SK-N-MC (cell line): ENCODE data around the gene ZNF701.
A peak's percentile ranks its signal among the peaks of the same experiment; 100 is the strongest.
"Not testable (repeated sequence)": the region's sequence is repeated elsewhere in the genome, so short reads cannot be mapped to it uniquely, and the experiment has no call there.

Experiments
- DNase-seq: peaks from one replicate; pipeline ENCODE4 v3.0.0-alpha.2; 2011; ENCODE audit warnings: low read depth, low spot score
- H3K27ac ChIP-seq: fragments of 200-600 bp; sonication (generic); 2 replicates; pipeline ENCODE4 v1.5.1; 2016; ENCODE audit warnings: mixed run types
- H3K36me3 ChIP-seq: fragments of 200-600 bp; sonication (generic); 2 replicates; pipeline ENCODE4 v1.6.1; 2017; ENCODE audit warnings: antibody characterized with exemption, low read length, mixed read lengths; ENCODE audit not compliant: insufficient read depth
- H3K4me3 ChIP-seq: fragments of 200-600 bp; sonication (generic); 2 replicates; pipeline ENCODE4 v1.5.1; 2016
- H3K9ac ChIP-seq: fragments of 200-600 bp; sonication (generic); 2 replicates; pipeline ENCODE4 v1.8.0; 2017; ENCODE audit warnings: mixed run types, mixed read lengths; ENCODE audit not compliant: insufficient read length
- H3K9me3 ChIP-seq: fragments of 200-600 bp; sonication (generic); 2 replicates; pipeline ENCODE4 v1.6.1; 2017; ENCODE audit warnings: low read depth, mild to moderate bottlenecking, antibody characterized with exemption, low read length, moderate library complexity, mixed read lengths
- EZH2 ChIP-seq: fragments of 200-600 bp; sonication (generic); IDR thresholded peaks from one replicate; pipeline ENCODE4 v1.6.1; 2017; ENCODE audit warnings: antibody characterized with exemption
- FOXP2 ChIP-seq: optimal IDR thresholded peaks from 2 replicates; pipeline ENCODE3; 2011; ENCODE audit warnings: mild to moderate bottlenecking, moderate library complexity; ENCODE audit not compliant: insufficient read depth; ENCODE audit errors: extremely low read length, control extremely low read depth
- POLR2AphosphoS5 ChIP-seq: IDR thresholded peaks from 2 replicates; pipeline ENCODE4 v1.6.1; 2012; ENCODE audit warnings: mild to moderate bottlenecking, low read depth, low read length, borderline replicate concordance

The ZNF701 gene

GRCh38 chr19:52557231-52557995, 12.7 kb upstream of the ZNF701 start:
- Histone ChIP-seq H3K9ac (no peak overlapping the region), H3K36me3 (peaks cover 25% of the 10 kb centered on the region), H3K4me3 (no peak overlapping the region), H3K9me3 (peaks cover 4% of the 10 kb centered on the region; the same call in 1 of the 2 replicates), H3K27ac (no peak overlapping the region)
- TF ChIP-seq FOXP2 (no peak), POLR2AphosphoS5 (no peak), EZH2 (no peak)
- DNase-seq: no peak

DNA sequence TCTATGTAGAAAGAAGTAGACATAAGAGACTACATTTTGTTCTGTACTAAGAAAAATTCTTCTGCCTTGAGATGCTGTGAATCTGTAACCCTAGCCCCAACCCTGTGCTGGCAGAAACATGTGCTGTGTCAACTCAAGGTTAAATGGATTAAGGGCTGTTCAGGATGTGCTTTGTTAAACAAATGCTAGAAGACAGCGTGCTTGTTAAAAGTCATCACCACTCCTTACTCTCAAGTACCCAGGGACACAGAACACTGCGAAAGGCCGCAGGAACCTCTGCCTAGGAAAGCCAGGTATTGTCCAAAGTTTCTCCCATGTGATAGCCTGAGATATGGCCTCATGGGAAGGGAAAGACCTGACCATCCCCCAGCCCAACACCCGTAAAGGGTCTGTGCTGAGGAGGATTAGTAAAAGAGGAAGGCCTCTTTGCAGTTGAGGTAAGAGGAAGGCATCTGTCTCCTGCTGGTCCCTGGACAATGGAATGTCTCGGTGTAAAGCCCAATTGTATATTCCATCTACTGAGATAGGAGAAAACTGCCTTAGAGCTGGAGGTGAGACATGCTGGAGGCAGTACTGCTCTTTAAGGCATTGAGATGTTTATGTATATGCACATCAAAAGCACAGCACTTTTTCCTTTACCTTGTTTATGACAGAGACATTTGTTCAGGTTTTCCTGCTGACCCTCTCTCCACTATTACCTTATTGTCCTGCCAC, 11.2 kb upstream of the ZNF701 start:
- not testable (repeated sequence) for H3K27ac ChIP-seq, DNase-seq, H3K9ac ChIP-seq, H3K4me3 ChIP-seq, H3K9me3 ChIP-seq
- peaks cover 13% of the 10 kb centered on the region for H3K36me3 ChIP-seq

DNA sequence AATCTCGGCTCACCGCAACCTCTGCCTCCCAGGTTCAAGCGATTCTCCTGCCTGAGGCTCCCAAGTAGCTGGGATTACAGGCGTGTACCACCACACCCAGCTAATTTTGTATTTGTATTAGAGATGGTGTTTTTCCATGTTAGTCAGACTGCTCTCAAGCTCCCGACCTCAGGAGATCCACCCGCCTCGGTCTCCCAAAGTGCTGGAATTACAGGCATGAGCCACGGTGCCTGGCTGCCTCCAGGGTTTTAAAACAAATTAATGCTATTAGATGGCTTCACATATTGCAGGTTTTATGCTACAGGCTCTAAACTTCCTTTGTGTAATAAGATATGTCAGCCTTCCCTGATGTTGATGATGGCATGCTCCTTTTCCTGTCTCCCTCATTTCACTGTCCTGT, 8.5 kb upstream of the ZNF701 start:
- H3K36me3 ChIP-seq, H3K27ac ChIP-seq, DNase-seq, H3K4me3 ChIP-seq, H3K9me3 ChIP-seq, H3K9ac ChIP-seq: not testable (repeated sequence)

DNA sequence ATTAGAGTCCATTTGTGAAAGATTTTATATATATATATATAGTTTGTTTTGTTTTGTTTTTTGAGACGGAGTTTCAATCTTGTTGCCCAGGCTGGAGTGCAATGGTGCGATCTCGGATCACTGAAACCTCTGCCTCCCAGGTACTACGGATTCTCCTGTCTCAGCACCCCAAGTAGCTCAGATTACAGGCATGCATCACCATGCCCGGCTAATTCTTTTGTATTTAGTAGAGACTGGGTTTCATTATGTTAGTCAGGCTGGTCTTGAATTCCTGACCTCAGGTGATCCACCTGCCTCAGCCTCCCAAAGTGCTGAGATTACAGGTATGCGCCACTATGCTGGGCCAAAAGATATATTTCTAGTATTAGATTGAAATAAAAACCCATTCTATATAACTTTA, 4.0 kb upstream of the ZNF701 start:
- no peak overlapping the region for H3K4me3 ChIP-seq
- TF ChIP-seq POLR2AphosphoS5 (no peak), FOXP2 (no peak), EZH2 (no peak)
- H3K9me3 ChIP-seq: no peaks in the 10 kb centered on the region
- no peak for DNase-seq
- H3K9ac ChIP-seq: no peak overlapping the region
- H3K36me3 ChIP-seq: no peaks in the 10 kb centered on the region
- no peak overlapping the region for H3K27ac ChIP-seq

GRCh38 chr19:52566588-52566987, 3.5 kb upstream of the ZNF701 start:
- DNase-seq: no peak
- Histone ChIP-seq H3K9ac (no peak overlapping the region), H3K36me3 (no peaks in the 10 kb centered on the region), H3K9me3 (no peaks in the 10 kb centered on the region), H3K27ac (no peak overlapping the region), H3K4me3 (no peak overlapping the region)
- no peak for TF ChIP-seq FOXP2

- no peaks in the 10 kb centered on the region for H3K9me3 ChIP-seq
- no peak overlapping the region for H3K9ac ChIP-seq
- no peak for DNase-seq
- H3K4me3 ChIP-seq: no peak overlapping the region
- TF ChIP-seq FOXP2: no peak
- peaks cover 6% of the 10 kb centered on the region; the same call in 1 of the 2 replicates for H3K36me3 ChIP-seq
- H3K27ac ChIP-seq: no peak overlapping the region
Observed at GRCh38 chr19:52567921-52568320, 2.2 kb upstream of the ZNF701 start.

DNA sequence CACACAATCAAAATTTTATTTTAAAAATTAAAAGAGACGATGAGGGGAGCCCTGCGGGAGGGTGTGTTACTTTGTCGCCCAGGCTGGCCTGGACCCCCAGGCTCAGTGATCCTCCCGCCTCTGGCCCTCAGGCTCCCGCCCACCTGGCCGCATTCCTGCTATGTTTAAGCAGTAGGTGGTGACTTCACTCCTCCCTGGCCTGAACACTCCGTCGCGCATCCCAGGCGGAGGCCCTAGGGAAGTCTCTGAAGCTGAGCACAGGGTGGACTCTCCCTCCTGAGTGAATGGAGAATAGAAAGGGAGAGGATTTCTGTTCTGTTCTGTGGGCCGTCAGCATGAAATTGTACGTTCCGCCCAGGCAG, 468 bp upstream of the ZNF701 start:
- H3K36me3 ChIP-seq: peaks cover 19% of the 10 kb centered on the region; the same call in 1 of the 2 replicates
- H3K9ac ChIP-seq, H3K27ac ChIP-seq, DNase-seq, H3K9me3 ChIP-seq: not testable (repeated sequence)
- H3K4me3 ChIP-seq: peak overlapping the region; percentile 91

DNA sequence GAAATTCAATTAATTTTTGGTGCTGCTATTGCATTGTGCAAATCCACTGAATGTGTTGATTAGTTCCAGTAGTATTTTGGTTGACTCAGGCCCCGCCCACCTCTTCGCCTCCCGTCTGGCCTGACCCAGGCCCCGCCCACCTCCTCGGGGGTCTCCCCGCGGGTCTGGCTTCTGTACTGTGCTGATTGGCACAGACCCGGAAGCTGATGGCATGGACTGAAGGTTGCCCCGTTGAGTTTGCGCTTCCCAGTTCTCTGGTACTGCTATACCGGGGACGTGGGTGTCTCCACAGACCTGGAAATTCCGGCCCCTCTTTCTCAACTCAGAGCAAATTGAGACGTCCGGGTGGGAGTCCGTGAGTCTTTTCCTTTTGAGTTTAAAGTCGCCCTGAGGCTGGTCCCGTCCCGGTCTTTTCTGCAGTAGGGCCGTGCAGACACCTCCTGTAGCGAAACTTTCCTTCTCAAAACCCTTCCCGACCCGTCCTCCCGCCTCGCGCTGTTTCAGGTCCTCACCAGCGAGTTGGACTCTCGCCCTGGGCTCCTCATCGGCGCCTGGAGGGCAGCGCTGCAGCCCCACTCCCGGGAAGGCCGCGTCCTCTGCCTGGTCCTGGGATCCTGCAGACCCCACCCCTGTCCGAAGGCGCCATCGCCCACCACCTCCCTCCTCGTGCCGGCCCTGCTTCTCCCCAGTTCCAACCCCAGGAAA, 14.8 kb downstream of the ZNF701 start:
- H3K27ac ChIP-seq: no peak overlapping the region
- no peak overlapping the region for H3K4me3 ChIP-seq
- no peak for DNase-seq
- H3K9ac ChIP-seq: no peak overlapping the region
- peaks cover 11% of the 10 kb centered on the region for H3K9me3 ChIP-seq
- no peak for TF ChIP-seq POLR2AphosphoS5
- no peak for TF ChIP-seq EZH2
- no peak for TF ChIP-seq FOXP2
- H3K36me3 ChIP-seq: peaks cover 40% of the 10 kb centered on the region

DNA sequence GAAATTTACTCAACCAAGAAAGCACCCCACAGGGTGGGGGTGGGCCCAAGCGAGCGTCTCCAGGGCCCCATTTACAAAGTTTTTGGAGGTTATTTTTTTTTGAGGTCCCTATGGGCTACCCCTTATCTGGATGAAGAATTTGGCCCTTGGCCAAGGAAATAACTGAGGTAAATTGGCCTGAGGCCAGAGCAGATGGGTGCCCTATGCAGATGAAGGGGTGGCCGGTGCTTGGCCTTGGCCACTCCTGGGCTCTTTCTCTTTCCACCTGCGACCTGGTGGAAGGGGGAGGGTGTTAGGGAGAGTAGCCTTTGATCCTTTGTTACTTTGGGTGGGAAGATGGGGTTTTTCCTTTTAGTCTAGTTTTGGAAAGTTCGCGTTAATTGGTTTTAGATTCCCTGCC, 15.5 kb downstream of the ZNF701 start:
- Histone ChIP-seq H3K4me3 (no peak overlapping the region), H3K27ac (no peak overlapping the region), H3K9me3 (peaks cover 7% of the 10 kb centered on the region), H3K9ac (no peak overlapping the region), H3K36me3 (peaks cover 35% of the 10 kb centered on the region)
- DNase-seq: no peak
- TF ChIP-seq POLR2AphosphoS5: no peak

- DNase-seq: no peak
- H3K27ac ChIP-seq: no peak overlapping the region
- TF ChIP-seq EZH2: no peak
- TF ChIP-seq POLR2AphosphoS5: no peak
- TF ChIP-seq FOXP2: no peak
- no peak overlapping the region for H3K9ac ChIP-seq
- H3K9me3 ChIP-seq: no peaks in the 10 kb centered on the region; the same call in 1 of the 2 replicates
- no peak overlapping the region for H3K4me3 ChIP-seq
- 0 out of 2 replicates have a peak, but pooled peaks cover 4% of the 10 kb centered on the region for H3K36me3 ChIP-seq
Observed at GRCh38 chr19:52590728-52591127, 20.6 kb downstream of the ZNF701 start.
